ENCODE measurements around the gene SDK1.

- TF ChIP-seq FOXK2 (IDR thresholded peaks at IDR 0.05) (no peak), SP1 (IDR thresholded peaks at IDR 0.05) (no peak), SUZ12 (IDR thresholded peaks at IDR 0.05) (no peak), FOXM1 (IDR thresholded peaks at IDR 0.05; ENCODE audit: borderline replicate concordance) (no peak), FOXA1 (IDR thresholded peaks at IDR 0.05) (no peak)
Measured at GRCh38 chr7:3510101-3511020, 209.3 kb downstream of the SDK1 start.
